GM19467 (cell line): ENCODE data around the gene NABP1.

ENCODE experiments used
- ATAC-seq: cut with Tn5 transposase; IDR thresholded peaks from one replicate; pipeline ENCODE4 v1.9.1; 2021; ENCODE audit warnings: mild to moderate bottlenecking, moderate library complexity; ENCODE audit not compliant: unreplicated experiment

NABP1 gene

GRCh38 chr2:191678437-191679100, 633 bp downstream of the NABP1 start:
- ATAC-seq = peak; percentile 2

- ATAC-seq = peak; percentile 33
These were observed 2.1 kb downstream of the NABP1 start for GRCh38 chr2:191679818-191680600.

GRCh38 chr2:191680639-191681038, 2.7 kb downstream of the NABP1 start:
- no peak for ATAC-seq

- ATAC-seq = no peak
These were observed 4.2 kb downstream of the NABP1 start for GRCh38 chr2:191682126-191682525.

GRCh38 chr2:191686066-191686465, 8.1 kb downstream of the NABP1 start:
- no peak for ATAC-seq

- no peak for ATAC-seq
These were observed 8.8 kb downstream of the NABP1 start for GRCh38 chr2:191686729-191687128.

- ATAC-seq = no peak
These were observed 9.9 kb downstream of the NABP1 start for GRCh38 chr2:191687867-191688266.

GRCh38 chr2:191688934-191689695, 11.2 kb downstream of the NABP1 start:
- ATAC-seq = no peak

GRCh38 chr2:191690327-191690726, 12.4 kb downstream of the NABP1 start:
- ATAC-seq = no peak

- ATAC-seq = peak; percentile 69
These were observed 13.2 kb downstream of the NABP1 start for GRCh38 chr2:191691016-191691735.

GRCh38 chr2:191691898-191692297, 14.0 kb downstream of the NABP1 start:
- ATAC-seq = no peak

- no peak for ATAC-seq
These were observed 14.7 kb downstream of the NABP1 start for GRCh38 chr2:191692502-191693115.

GRCh38 chr2:191693166-191693565, 15.2 kb downstream of the NABP1 start:
- no peak for ATAC-seq

- ATAC-seq = no peak
These were observed 15.8 kb downstream of the NABP1 start for GRCh38 chr2:191693778-191694177.

GRCh38 chr2:191696001-191696400, 18.1 kb downstream of the NABP1 start:
- no peak for ATAC-seq

- no peak for ATAC-seq
These were observed 19.0 kb downstream of the NABP1 start for GRCh38 chr2:191696966-191697365.

- no peak for ATAC-seq
These were observed 19.9 kb downstream of the NABP1 start for GRCh38 chr2:191697870-191698269.

GRCh38 chr2:191699341-191699945, 21.5 kb downstream of the NABP1 start:
- ATAC-seq = no peak

- ATAC-seq = no peak
These were observed 23.1 kb downstream of the NABP1 start for GRCh38 chr2:191701029-191701428.

GRCh38 chr2:191701696-191702095, 23.8 kb downstream of the NABP1 start:
- no peak for ATAC-seq
